Aorta (tissue), 5 donors: ENCODE measurements around the gene SKA1. TPM values are rescaled to one million over a fixed set of nuclear protein-coding genes. Genes with fewer than 3 reads are reported as not detected.
"Not testable (repeated sequence)": the region's sequence is repeated elsewhere in the genome, so short reads cannot be mapped to it uniquely, and the experiment has no call there.

ENCODE experiments used
- ATAC-seq: fragments of 200-7000 bp; cut with Tn5 transposase; one replicate; pipeline ENCODE4 v1.9.1; 2022; ENCODE audit warnings: moderate library complexity; ENCODE audit not compliant: low FRiP score
- DNase-seq, 2 donors: peaks; one replicate each; pipeline ENCODE4 v3.0.0-alpha.2; 2020
- H3K27ac ChIP-seq, 2 donors: one replicate each; pipeline ENCODE4 v1.5.1; 2013; ENCODE audit warnings: low read length in 2 of 2, mild to moderate bottlenecking in 2 of 2, moderate library complexity in 2 of 2, control low read depth in 1 of 2, inconsistent platforms in 1 of 2, low read depth in 1 of 2
- H3K27me3 ChIP-seq, 2 donors: one replicate each; pipeline ENCODE4 v1.6.1; 2013; ENCODE audit warnings: control low read depth in 1 of 2, low read length in 1 of 2, mild to moderate bottlenecking in 1 of 2, moderate library complexity in 1 of 2; ENCODE audit not compliant: insufficient read depth in 2 of 2, control insufficient read depth in 1 of 2
- H3K36me3 ChIP-seq, 2 donors: one replicate each; pipeline ENCODE4 v1.6.1; 2013; ENCODE audit warnings: control low read depth in 1 of 2, low read length in 1 of 2, mild to moderate bottlenecking in 1 of 2; ENCODE audit not compliant: insufficient read depth in 2 of 2, control insufficient read depth in 1 of 2
- H3K4me1 ChIP-seq, 2 donors: one replicate each; pipeline ENCODE4 v1.6.1; 2013; ENCODE audit warnings: low read length in 2 of 2, control low read depth in 1 of 2, mild to moderate bottlenecking in 1 of 2, moderate library complexity in 1 of 2; ENCODE audit not compliant: insufficient read depth in 2 of 2, control insufficient read depth in 1 of 2
- H3K4me3 ChIP-seq, 2 donors: one replicate each; pipeline ENCODE4 v1.5.1; 2013; ENCODE audit warnings: low read length in 2 of 2, control low read depth in 1 of 2, mild to moderate bottlenecking in 1 of 2
- H3K9me3 ChIP-seq: one replicate; pipeline ENCODE4 v1.6.1; 2013; ENCODE audit warnings: mild to moderate bottlenecking, low read length; ENCODE audit not compliant: control insufficient read depth
- WGBS, 2 donors: extraction: QIAGEN DNeasy Blood & Tissue Kit; methylation state at CpG; one replicate each; pipeline ENCODE4 v1.1.7; 2013; 5-methylcytosine and 5-hydroxymethylcytosine counted together
- intact Hi-C, 2 donors: fragments of 100-400 bp; cut with DNase I; formaldehyde crosslinking; loops; one replicate each; pipeline versions ENCODE4 v1.14.2 to v1.15.0; 2022
- polyA plus RNA-seq, 2 donors: library from polyadenylated mRNA; stranded (reverse); fragments of 200-250 nt; gene quantifications; one replicate each; pipeline ENCODE4 v1.2.3, GENCODE V29; 2013
- total RNA-seq, 2 donors: library from RNA; stranded (reverse); fragmentation: NEBNext Ultra II Directional; extraction: Animal tissue kit (Norgen Biotek cat#: 25700); gene quantifications; one replicate each; pipeline ENCODE4 v1.2.1, GENCODE V29; 2021
- donor health status: healthy with polysubstance abuse.
- donor health status: Bipolar disorder and iron deficiency.
- donor health status: DM: no; HTN: no; CAD: no.
- donor health status: DM: no; HTN: no; CAD: no.
- donor health status: DM: yes; HTN: yes; CAD: no.

Gene SKA1
- total and polyA plus RNA-seq, 4 donors: 0.42 to 0.52 TPM; not detected in 2

DNA sequence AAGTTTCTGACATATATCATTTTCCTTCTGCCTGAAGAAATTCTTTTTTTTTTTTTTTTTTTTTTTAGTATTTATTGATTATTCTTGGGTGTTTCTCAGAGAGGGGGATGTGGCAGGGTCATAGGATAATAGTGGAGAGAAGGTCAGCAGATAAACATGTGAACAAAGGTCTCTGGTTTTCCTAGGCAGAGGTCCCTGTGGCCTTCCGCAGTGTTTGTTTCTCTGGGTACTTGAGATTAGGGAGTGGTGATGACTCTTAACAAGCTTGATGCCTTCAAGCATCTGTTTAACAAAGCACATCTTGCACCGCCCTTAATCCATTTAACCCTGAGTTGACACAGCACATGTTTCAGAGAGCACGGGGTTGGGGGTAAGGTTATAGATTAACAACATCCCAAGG is 42.0 kb downstream of the SKA1 start:
- H3K27me3 ChIP-seq, H3K9me3 ChIP-seq, H3K36me3 ChIP-seq, H3K4me3 ChIP-seq, intact Hi-C loops, H3K27ac ChIP-seq, H3K4me1 ChIP-seq, ATAC-seq, DNase-seq: not testable (repeated sequence)
- 86 to 93% methylated on average over 2 to 3 of the region's 3 CpGs for WGBS, 2 donors

DNA sequence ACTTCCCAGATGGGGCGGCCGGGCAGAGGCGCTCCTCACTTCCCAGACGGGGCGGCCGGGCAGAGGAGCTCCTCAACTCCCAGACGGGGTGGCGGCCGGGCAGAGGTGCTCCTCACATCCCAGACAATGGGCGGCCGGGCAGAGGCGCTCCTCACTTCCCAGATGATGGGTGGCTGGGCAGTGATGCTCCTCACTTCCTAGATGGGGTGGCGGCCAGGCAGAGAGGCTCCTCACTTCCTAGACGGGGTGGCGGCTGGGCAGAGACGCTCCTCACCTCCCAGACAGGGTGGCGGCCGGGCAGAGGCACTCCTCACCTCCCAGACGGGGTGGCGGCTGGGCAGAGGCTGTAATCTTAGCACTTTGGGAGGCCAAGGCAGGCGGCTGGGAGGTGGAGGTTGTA is 42.9 kb downstream of the SKA1 start:
- H3K27ac ChIP-seq, H3K4me3 ChIP-seq, H3K9me3 ChIP-seq, intact Hi-C loops, H3K36me3 ChIP-seq, H3K4me1 ChIP-seq, ATAC-seq, DNase-seq, H3K27me3 ChIP-seq: not testable (repeated sequence)
- WGBS, 2 donors: 91 to 96% methylated on average over 20 to 21 of the region's 21 CpGs

DNA sequence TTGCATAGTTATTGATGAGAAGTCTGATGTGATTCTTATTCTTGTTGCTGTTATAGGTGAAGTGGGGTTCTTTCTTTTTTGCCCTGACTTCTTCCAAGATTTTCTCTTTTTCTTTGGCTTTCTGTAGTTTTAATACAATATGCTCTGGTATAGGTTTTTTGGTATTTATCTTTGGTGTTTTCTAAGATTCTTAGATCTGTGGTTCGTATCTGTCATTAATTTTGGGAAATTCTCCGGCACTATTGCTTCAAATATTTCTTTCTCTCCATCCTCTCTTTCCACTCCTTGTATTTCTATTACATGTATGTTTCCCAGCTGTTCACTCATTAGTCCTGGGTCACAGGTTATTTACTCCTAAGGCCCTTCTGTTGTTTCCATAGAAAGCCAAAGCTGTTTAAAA is 43.8 kb downstream of the SKA1 start:
- Histone ChIP-seq H3K4me1 (no peaks in the 10 kb centered on the region), H3K27me3 (no peaks in the 10 kb centered on the region), H3K4me3 (no peak overlapping the region), H3K9me3 (no peaks in the 10 kb centered on the region), H3K36me3 (no peaks in the 10 kb centered on the region), H3K27ac (no peak overlapping the region)
- intact Hi-C loops: no loop called here
- 63 to 87% methylated on average over 2 of the region's 2 CpGs for WGBS, 2 donors
- DNase-seq (no peak), ATAC-seq (no peak)

DNA sequence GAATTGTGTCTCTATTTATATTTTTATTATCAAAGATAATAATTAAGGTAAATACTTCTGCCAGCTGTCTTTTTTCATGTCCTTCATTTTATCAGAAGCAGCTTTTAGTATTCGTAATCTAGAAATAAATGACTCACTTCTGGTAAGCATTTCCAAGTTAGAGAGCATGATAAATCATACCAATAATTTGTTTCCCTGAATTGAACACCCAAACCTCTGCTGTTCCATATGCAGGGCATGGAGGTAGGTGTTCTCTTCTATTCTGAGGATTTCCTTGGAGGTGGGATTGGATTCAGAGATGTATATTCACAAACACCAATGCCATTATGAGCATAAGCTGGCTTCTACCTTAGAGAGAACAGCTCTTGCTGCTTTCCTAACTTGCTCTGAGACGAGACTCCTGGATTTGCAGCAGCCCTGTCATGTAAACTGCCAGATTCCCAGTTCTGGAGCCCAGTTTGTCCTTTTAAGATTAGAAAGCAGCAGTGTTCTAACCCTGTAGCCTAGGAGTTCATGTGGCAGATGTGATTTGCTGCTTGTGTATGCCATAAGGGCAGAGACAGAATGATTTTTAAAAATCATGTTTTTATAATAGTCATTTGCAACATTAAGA is 47.5 kb downstream of the SKA1 start:
- H3K27ac ChIP-seq: no peak overlapping the region
- H3K4me3 ChIP-seq: no peak overlapping the region
- H3K4me1 ChIP-seq: no peaks in the 10 kb centered on the region
- H3K36me3 ChIP-seq: no peaks in the 10 kb centered on the region
- no peak for DNase-seq
- H3K9me3 ChIP-seq: no peaks in the 10 kb centered on the region
- no peaks in the 10 kb centered on the region for H3K27me3 ChIP-seq
- intact Hi-C loops: no loop called here
- 28 to 44% methylated on average over 2 of the region's 2 CpGs for WGBS, 2 donors
- no peak for ATAC-seq

DNA sequence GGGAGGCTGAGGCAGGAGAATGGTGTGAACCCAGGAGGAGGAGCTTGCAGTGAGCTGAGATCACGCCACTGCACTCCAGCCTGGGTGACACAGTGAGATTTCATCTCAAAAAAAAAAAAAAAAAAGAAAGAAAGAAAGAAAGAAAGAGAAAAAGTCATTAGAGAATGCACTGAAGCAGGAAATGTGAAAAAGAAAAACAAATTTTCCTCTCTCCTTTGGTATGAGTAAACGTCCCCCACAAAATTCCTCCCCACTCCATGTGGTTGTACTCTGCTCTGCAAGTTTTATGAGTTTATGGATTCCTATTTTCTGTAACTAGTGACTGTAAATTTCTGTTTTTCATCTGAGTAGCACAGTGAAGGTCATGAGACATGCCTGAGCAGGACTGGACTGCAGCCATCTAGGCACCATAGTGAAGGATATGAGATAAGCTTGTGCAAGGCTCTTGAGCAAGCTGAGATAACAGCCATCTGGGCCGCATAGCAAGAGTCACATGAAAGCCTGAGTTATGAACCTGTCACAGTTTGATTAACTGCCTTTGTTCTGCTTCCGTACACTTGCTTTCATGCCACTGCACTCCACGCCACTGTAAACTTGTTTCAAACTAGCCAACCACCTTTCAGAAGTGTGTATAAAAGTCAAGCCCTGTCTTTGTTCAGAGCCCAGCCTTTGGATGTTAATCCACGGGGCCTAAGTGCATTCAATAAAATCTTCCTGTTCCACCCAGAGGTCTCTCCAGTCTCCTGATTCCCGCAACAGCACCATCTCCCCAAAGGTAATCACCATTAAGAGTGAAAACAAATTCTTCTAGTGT is 50.2 kb downstream of the SKA1 start:
- Histone ChIP-seq H3K27ac (no peak overlapping the region), H3K4me3 (no peak overlapping the region), H3K36me3 (no peaks in the 10 kb centered on the region), H3K4me1 (no peaks in the 10 kb centered on the region), H3K27me3 (no peaks in the 10 kb centered on the region), H3K9me3 (no peaks in the 10 kb centered on the region)
- DNase-seq (no peak), ATAC-seq (no peak)
- WGBS, 2 donors: 35 to 38% methylated on average over 7 of the region's 7 CpGs
- intact Hi-C loops: no loop called here

DNA sequence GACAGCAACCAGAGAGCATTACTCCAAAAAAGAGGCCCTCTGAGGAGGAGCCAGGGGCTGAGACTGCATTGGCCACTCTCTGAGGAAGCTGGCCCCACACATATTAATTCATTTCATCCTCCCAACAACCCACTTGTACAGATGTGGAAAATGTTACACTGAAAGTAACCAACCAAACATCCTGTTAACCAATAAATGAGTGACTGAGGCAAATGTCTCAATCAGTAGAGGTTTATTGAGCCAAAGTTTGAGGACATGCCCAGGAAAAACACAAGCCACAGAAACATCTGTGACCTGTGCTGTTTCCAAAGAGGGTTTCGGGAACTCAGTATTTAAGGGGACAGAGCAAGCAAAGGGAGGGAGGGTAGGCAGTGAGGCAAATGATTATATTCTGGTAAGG is 53.0 kb downstream of the SKA1 start:
- H3K9me3 ChIP-seq: no peaks in the 10 kb centered on the region
- 70 to 75% methylated on average over 1 of the region's 1 CpG for WGBS, 2 donors
- H3K27me3 ChIP-seq: no peaks in the 10 kb centered on the region
- ATAC-seq (no peak), DNase-seq (no peak)
- intact Hi-C loops: no loop called here
- no peaks in the 10 kb centered on the region for H3K4me1 ChIP-seq
- H3K4me3 ChIP-seq: no peak overlapping the region
- no peaks in the 10 kb centered on the region for H3K36me3 ChIP-seq
- H3K27ac ChIP-seq: no peak overlapping the region

DNA sequence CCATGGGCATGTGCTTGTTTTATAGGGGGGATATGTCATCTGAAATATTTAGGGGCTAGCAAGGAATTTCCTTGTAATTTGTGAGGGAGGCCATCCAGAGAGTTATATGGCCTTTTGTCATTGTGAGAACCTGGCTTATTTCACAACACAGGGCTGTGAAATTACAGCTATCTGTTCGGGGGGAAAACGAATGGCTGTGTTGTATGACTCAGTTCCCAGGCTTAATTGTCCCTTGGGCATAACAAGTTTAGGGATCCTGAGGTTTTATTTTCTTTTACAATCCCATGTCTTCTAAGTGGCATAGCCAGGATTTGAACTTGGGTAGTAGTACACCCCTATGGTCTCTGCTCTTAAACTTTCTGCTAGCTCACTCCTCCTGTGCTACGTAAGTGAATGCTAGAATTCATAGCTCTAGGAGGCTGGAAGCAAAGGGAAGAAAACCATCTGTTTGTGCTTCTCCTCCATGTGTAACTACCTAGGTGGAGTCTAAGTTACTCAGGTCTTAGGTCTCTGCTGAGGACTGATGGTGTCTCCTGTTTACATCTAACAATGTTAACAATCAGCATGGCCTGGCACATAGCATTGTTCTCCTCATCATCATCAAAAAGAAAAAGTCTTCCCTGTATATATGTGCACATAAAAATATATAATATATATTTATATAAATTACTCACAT is 53.8 kb downstream of the SKA1 start:
- no peaks in the 10 kb centered on the region for H3K4me1 ChIP-seq
- intact Hi-C loops: no loop called here
- H3K36me3 ChIP-seq: no peaks in the 10 kb centered on the region
- WGBS, 2 donors: 69 to 71% methylated on average over 3 of the region's 3 CpGs
- H3K9me3 ChIP-seq: no peaks in the 10 kb centered on the region
- ATAC-seq (no peak), DNase-seq (no peak)
- no peaks in the 10 kb centered on the region for H3K27me3 ChIP-seq
- no peak overlapping the region for H3K27ac ChIP-seq
- H3K4me3 ChIP-seq: no peak overlapping the region

DNA sequence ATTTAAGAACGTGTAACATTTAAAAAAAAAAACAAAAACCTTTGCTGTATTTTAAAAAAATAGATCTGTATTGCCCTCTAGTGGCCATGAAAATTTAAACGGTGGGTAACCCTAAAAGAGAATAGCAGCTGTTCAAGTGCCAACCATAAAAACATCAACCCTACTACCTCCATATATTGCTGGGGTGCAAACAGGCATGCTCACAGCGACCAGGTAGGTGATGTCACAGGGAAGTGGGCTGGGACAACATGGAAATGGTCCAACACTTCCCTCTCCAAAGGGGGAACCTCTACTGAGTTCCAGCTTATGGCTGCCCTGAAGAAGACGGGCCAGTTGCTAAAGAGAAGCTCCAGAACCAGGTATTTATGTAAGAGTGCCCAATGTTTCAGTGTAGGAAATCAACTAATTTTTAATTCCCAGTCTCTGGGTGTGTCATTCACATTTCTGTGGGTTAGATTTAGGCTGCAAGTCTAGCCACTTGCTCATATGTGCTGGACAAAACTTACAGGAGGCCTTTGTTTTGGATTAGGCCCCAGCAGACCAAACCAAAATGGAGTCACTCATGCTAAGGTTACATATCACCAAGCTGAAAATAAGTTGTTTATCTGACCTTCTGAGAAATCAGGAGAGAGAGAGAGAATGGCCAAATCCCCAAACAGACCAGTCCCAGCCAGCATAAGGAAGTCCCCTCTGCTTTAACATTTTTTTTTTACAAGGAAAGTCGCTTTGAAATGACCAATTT is 54.5 kb downstream of the SKA1 start:
- H3K27ac ChIP-seq: no peak overlapping the region
- 31% methylated on average over 5 of the region's 5 CpGs for WGBS, 2 donors

More for the DNA sequence above, 54.5 kb downstream of the SKA1 start:
- no peak for ATAC-seq
- Histone ChIP-seq H3K36me3 (no peaks in the 10 kb centered on the region), H3K27me3 (no peaks in the 10 kb centered on the region), H3K4me3 (no peak overlapping the region), H3K9me3 (no peaks in the 10 kb centered on the region), H3K4me1 (no peaks in the 10 kb centered on the region)
- no peak for DNase-seq
- intact Hi-C loops: no loop called here
